Memory B cell (primary cell): Measurements from ENCODE around the gene IL5RA.

Experiments
- ATAC-seq: fragments of 150-1000 bp; cut with Tn5 transposase; 2 replicates; pipeline ENCODE4 v1.10.0; 2021; ENCODE audit warnings: low read depth, mild to moderate bottlenecking, moderate library complexity
- DNase-seq, 2 donors: peaks; one replicate each; pipeline ENCODE4 v3.0.0; 2022; ENCODE audit warnings: low spot score in 2 of 2
- H3K27ac Mint-ChIP-seq: one replicate; pipeline ENCODE4 v1.8.0; 2022; ENCODE audit warnings: mild to moderate bottlenecking, moderate library complexity, mixed read lengths
- H3K27me3 Mint-ChIP-seq: one replicate; pipeline ENCODE4 v1.8.0; 2022; ENCODE audit warnings: mixed read lengths
- H3K36me3 Mint-ChIP-seq: one replicate; pipeline ENCODE4 v1.8.0; 2022; ENCODE audit warnings: mild to moderate bottlenecking, mixed read lengths
- H3K4me1 Mint-ChIP-seq: one replicate; pipeline ENCODE4 v1.8.0; 2022; ENCODE audit warnings: mixed read lengths
- H3K4me3 Mint-ChIP-seq: one replicate; pipeline ENCODE4 v1.8.0; 2022; ENCODE audit warnings: mild to moderate bottlenecking, moderate library complexity, mixed read lengths
- H3K9me3 Mint-ChIP-seq: one replicate; pipeline ENCODE4 v1.8.0; 2022; ENCODE audit warnings: mixed read lengths

Gene IL5RA

GRCh38 chr3:3125977-3126376 is 15.8 kb upstream of the IL5RA start:
- ATAC-seq (no peak), DNase-seq (no peak)
- H3K36me3 Mint-ChIP-seq: peaks cover 2% of the 10 kb centered on the region
- no peaks in the 10 kb centered on the region for H3K9me3 Mint-ChIP-seq
- no peaks in the 10 kb centered on the region for H3K27me3 Mint-ChIP-seq
- H3K4me3 Mint-ChIP-seq: peak overlapping the region; percentile 98
- peak overlapping the region; percentile 98 for H3K27ac Mint-ChIP-seq
- H3K4me1 Mint-ChIP-seq: peaks cover 14% of the 10 kb centered on the region

DNA sequence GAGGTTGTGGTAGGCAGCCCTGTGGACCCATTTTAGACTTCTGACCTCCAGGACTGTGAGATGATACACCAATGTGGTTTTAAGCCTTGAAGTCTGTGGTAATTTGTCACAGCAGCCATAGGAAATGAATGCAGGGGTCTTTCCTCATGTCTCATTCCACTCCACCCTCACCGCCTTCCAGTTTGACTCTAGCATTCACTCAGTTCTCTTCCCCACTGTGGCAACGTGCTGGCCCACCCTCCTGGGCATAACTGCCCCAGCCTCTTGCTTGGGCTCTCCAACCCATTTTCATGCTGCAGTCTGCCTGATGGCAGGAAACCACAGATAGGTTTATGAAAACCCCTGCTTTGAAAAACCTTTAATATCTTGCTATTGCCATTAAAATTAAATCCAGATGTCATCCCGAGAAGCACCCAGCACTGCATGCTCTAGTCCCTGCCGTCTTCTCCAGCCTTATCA is 9.2 kb upstream of the IL5RA start:
- Mint-ChIP-seq H3K9me3 (no peaks in the 10 kb centered on the region), H3K27ac (no peak overlapping the region), H3K36me3 (no peaks in the 10 kb centered on the region), H3K27me3 (peaks cover 2% of the 10 kb centered on the region), H3K4me1 (peaks cover 2% of the 10 kb centered on the region), H3K4me3 (no peak overlapping the region)
- no peak for ATAC-seq
- no peak for DNase-seq

DNA sequence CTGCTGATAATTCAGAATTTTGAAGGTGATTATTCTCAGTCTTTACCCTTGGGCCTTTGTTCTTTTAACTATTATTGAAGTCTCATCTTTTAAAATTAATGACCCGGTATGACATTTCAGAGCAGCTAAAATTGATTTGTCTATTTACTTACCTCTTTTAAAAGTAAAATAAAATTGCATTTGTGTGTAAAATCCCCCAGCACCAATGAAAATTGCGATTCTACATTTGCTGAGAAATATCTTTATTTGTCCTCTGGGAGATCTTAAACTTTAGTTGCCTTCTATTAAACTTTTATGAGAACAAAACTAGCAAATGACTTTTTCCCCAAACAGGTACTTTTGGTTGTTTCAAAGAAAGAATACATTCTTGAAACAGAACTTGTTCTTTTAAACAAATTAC is 7.5 kb upstream of the IL5RA start:
- ATAC-seq (no peak), DNase-seq (no peak)
- peaks cover 2% of the 10 kb centered on the region for H3K27me3 Mint-ChIP-seq

DNA sequence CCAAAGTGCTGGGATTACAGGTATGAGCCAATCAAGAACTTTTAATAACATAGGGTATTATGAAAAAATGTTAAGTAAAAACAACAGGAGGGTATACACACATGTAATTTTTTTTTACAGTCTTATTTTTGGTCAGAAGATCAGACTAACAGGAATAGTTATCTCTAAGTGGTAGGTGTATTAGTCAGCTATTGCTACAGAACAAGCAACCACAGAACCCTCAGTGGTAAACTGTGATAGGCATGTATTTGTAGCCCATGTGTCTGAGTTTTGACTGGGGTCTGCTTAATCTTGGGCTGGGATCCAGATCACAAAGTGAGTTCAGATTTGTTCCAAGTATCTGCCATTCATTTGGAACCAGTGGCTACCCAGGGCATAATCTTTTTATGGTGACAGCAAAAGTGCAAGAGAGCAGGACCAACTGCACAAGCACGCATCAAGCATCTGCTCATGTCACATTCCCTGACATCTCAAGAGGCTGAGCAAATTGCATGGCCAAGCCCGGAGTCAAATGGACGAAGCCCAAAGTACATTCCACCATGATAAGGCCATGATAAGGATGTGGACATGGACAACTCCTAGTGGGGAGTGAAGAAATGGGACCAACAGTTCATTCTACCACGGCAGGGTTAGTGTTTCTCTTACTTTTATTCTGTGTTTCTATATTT is 3.0 kb upstream of the IL5RA start:
- Mint-ChIP-seq H3K27ac (peak overlapping the region; percentile 38), H3K27me3 (peaks cover 3% of the 10 kb centered on the region), H3K9me3 (no peaks in the 10 kb centered on the region), H3K36me3 (no peaks in the 10 kb centered on the region), H3K4me3 (no peak overlapping the region), H3K4me1 (peaks cover 20% of the 10 kb centered on the region)
- DNase-seq (no peak), ATAC-seq (no peak)

More for the DNA sequence above, 7.5 kb upstream of the IL5RA start:
- H3K4me1 Mint-ChIP-seq: peaks cover 2% of the 10 kb centered on the region
- no peaks in the 10 kb centered on the region for H3K36me3 Mint-ChIP-seq
- H3K9me3 Mint-ChIP-seq: no peaks in the 10 kb centered on the region
- no peak overlapping the region for H3K27ac Mint-ChIP-seq
- no peak overlapping the region for H3K4me3 Mint-ChIP-seq

DNA sequence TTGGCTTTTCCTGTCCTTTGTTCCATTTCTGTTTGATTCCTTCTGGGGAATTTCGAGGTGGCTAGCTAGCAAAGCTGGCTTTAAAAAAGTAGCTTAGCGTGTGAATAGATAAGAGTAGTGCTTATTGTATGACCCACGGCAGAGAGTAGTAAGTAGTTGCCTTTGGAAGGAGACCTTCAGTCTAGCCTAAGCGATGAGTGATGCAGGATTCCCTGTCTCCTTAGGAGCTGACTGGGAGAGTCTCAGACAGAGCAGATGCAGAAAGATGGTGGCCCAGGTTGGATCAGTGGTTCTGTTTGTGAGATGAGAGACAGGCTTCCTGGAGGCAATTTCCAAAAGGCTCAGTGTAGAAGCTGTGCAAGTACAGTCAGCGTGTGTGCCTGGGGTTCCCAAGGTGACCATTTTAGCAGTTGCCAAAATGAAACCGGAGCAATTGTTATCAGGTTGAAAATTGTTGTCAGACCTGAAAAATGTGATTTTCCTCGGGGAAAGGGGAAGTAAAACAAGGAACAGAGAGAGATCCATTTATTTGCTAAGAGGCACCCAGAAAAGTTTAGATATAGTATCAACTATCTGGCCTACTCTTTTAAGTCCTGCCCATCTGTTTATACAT is 681 bp upstream of the IL5RA start:
- Mint-ChIP-seq H3K27ac (peak overlapping the region; percentile 95), H3K4me1 (peaks cover 21% of the 10 kb centered on the region), H3K4me3 (peak overlapping the region; percentile 74), H3K27me3 (peaks cover 3% of the 10 kb centered on the region), H3K36me3 (peaks cover 1% of the 10 kb centered on the region), H3K9me3 (no peaks in the 10 kb centered on the region)
- DNase-seq: peak in 1 of 2 donors; percentile 14
- no peak for ATAC-seq

- DNase-seq (peak in 1 of 2 donors; percentile 16), ATAC-seq (peak; percentile 27)
- Mint-ChIP-seq H3K4me3 (peak overlapping the region; percentile 74), H3K9me3 (no peaks in the 10 kb centered on the region), H3K4me1 (peaks cover 30% of the 10 kb centered on the region), H3K27me3 (peaks cover 1% of the 10 kb centered on the region), H3K36me3 (peaks cover 1% of the 10 kb centered on the region), H3K27ac (peak overlapping the region; percentile 95)
These were observed 521 bp downstream of the IL5RA start for GRCh38 chr3:3109407-3110298.

DNA sequence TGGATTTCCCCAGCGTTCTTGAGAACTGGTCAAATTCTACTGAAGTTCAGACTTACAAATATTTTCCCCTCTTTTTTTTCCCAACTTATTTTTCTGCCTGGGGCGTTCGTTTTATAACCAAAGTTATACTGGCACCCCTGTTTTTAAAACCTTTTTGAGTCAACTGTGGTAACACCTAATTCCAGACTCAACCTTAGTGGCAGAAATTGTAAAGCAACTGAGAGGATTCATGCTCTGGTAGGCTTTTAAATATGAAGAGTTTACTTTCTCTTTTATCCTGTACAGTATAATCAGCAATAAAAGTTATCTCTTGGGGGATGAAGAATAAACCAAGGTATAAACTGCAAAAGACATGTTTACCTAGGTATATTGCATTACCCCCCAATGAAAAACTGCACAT is 2.3 kb downstream of the IL5RA start:
- Mint-ChIP-seq H3K36me3 (peaks cover 1% of the 10 kb centered on the region), H3K4me3 (no peak overlapping the region), H3K9me3 (no peaks in the 10 kb centered on the region), H3K4me1 (peaks cover 30% of the 10 kb centered on the region), H3K27ac (no peak overlapping the region), H3K27me3 (peaks cover 1% of the 10 kb centered on the region)
- no peak for ATAC-seq
- DNase-seq: no peak

GRCh38 chr3:3107181-3107580 is 3.0 kb downstream of the IL5RA start:
- no peak overlapping the region for H3K27ac Mint-ChIP-seq
- ATAC-seq: no peak

GRCh38 chr3:3105815-3106214 is 4.4 kb downstream of the IL5RA start:
- DNase-seq: no peak
- H3K36me3 Mint-ChIP-seq: peaks cover 3% of the 10 kb centered on the region
- H3K4me1 Mint-ChIP-seq: peaks cover 30% of the 10 kb centered on the region
- H3K27ac Mint-ChIP-seq: peak overlapping the region; percentile 0
- no peak for ATAC-seq
- no peaks in the 10 kb centered on the region for H3K9me3 Mint-ChIP-seq
- no peak overlapping the region for H3K4me3 Mint-ChIP-seq
- peaks cover 3% of the 10 kb centered on the region for H3K27me3 Mint-ChIP-seq

More at GRCh38 chr3:3107181-3107580, 3.0 kb downstream of the IL5RA start:
- no peak for DNase-seq
- H3K36me3 Mint-ChIP-seq: peaks cover 1% of the 10 kb centered on the region
- peaks cover 30% of the 10 kb centered on the region for H3K4me1 Mint-ChIP-seq
- H3K4me3 Mint-ChIP-seq: no peak overlapping the region
- peaks cover 1% of the 10 kb centered on the region for H3K27me3 Mint-ChIP-seq
- H3K9me3 Mint-ChIP-seq: no peaks in the 10 kb centered on the region

- peaks cover 3% of the 10 kb centered on the region for H3K36me3 Mint-ChIP-seq
- H3K27me3 Mint-ChIP-seq: peaks cover 3% of the 10 kb centered on the region
- ATAC-seq (no peak), DNase-seq (no peak)
- peak overlapping the region; percentile 0 for H3K27ac Mint-ChIP-seq
- peak overlapping the region; percentile 2 for H3K4me3 Mint-ChIP-seq
- H3K9me3 Mint-ChIP-seq: no peaks in the 10 kb centered on the region
- H3K4me1 Mint-ChIP-seq: peaks cover 24% of the 10 kb centered on the region
These were observed 4.9 kb downstream of the IL5RA start for GRCh38 chr3:3105246-3105645.

DNA sequence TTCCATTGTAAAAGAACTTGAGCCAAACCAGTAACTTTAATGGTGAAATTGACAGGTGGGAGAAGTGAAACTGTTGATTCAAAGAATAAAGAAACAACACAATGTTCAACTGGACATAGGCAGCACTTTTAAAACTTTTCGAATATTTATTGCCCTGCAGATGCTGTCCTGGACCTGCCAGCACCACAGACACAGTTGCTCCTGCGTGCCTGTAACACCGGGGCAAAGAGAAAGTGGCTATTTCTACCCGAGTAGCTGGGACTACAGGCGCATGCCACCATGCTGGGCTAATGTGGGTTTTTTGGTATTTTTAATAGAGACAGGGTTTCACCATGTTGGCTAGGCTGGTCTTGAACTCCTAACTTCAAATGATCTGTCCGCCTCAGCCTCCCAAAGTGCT is 7.4 kb downstream of the IL5RA start:
- DNase-seq: no peak
- no peak overlapping the region for H3K4me3 Mint-ChIP-seq
- H3K9me3 Mint-ChIP-seq: no peaks in the 10 kb centered on the region
- H3K27me3 Mint-ChIP-seq: peaks cover 2% of the 10 kb centered on the region
- peaks cover 3% of the 10 kb centered on the region for H3K36me3 Mint-ChIP-seq
- ATAC-seq: no peak
- no peak overlapping the region for H3K27ac Mint-ChIP-seq
- H3K4me1 Mint-ChIP-seq: peaks cover 20% of the 10 kb centered on the region

GRCh38 chr3:3101660-3102458 is 8.3 kb downstream of the IL5RA start:
- Mint-ChIP-seq H3K27me3 (peaks cover 2% of the 10 kb centered on the region), H3K27ac (no peak overlapping the region), H3K4me3 (no peak overlapping the region), H3K9me3 (no peaks in the 10 kb centered on the region), H3K4me1 (peaks cover 23% of the 10 kb centered on the region), H3K36me3 (peaks cover 1% of the 10 kb centered on the region)
- no peak for ATAC-seq
- DNase-seq: no peak

GRCh38 chr3:3097958-3098357 is 12.2 kb downstream of the IL5RA start:
- peaks cover 1% of the 10 kb centered on the region for H3K36me3 Mint-ChIP-seq
- peaks cover 16% of the 10 kb centered on the region for H3K4me1 Mint-ChIP-seq
- no peaks in the 10 kb centered on the region for H3K9me3 Mint-ChIP-seq
- H3K27me3 Mint-ChIP-seq: peaks cover 2% of the 10 kb centered on the region
- no peak for DNase-seq
- H3K27ac Mint-ChIP-seq: peak overlapping the region; percentile 28
- peak; percentile 22 for ATAC-seq
- H3K4me3 Mint-ChIP-seq: no peak overlapping the region
